ENCODE results near the gene SERPINA10.

GRCh38 chr14:94337274-94337673 lies 44.2 kb upstream of the SERPINA10 start:
- TF ChIP-seq, protein P1, sequence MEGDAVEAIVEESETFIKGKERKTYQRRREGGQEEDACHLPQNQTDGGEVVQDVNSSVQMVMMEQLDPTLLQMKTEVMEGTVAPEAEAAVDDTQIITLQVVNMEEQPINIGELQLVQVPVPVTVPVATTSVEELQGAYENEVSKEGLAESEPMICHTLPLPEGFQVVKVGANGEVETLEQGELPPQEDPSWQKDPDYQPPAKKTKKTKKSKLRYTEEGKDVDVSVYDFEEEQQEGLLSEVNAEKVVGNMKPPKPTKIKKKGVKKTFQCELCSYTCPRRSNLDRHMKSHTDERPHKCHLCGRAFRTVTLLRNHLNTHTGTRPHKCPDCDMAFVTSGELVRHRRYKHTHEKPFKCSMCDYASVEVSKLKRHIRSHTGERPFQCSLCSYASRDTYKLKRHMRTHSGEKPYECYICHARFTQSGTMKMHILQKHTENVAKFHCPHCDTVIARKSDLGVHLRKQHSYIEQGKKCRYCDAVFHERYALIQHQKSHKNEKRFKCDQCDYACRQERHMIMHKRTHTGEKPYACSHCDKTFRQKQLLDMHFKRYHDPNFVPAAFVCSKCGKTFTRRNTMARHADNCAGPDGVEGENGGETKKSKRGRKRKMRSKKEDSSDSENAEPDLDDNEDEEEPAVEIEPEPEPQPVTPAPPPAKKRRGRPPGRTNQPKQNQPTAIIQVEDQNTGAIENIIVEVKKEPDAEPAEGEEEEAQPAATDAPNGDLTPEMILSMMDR (conservative IDR thresholded peaks at IDR 0.05; ENCODE audit: low read depth, low read length) = no peak
- no peak for TF ChIP-seq EZH2 (IDR thresholded peaks at IDR 0.05; ENCODE audit: low read length, unreplicated experiment)
